ENCODE results near the gene ACSM3.
"Not testable (repeated sequence)": the region's sequence is repeated elsewhere in the genome, so short reads cannot be mapped to it uniquely, and the experiment has no call there.

ACSM3 gene

GRCh38 chr16:20763461-20764232 lies at the start of gene ACSM3:
ACSM3 (plus strand) TSS chr16:20764014; CDS start chr16:20770035, 6,021 bp downstream.
- no peak for DNase-seq

GRCh38 chr16:20717718-20718117 lies 46.1 kb upstream of the ACSM3 start:
- DNase-seq: not testable (repeated sequence)

GRCh38 chr16:20720251-20720650 lies 43.6 kb upstream of the ACSM3 start:
- DNase-seq: no peak

- no peak for DNase-seq
These were observed 37.2 kb upstream of the ACSM3 start for GRCh38 chr16:20726661-20727060.

GRCh38 chr16:20727181-20727580 lies 36.6 kb upstream of the ACSM3 start:
- DNase-seq: no peak

GRCh38 chr16:20729141-20729540 lies 34.7 kb upstream of the ACSM3 start:
- no peak for DNase-seq

GRCh38 chr16:20734056-20734455 lies 29.8 kb upstream of the ACSM3 start:
- no peak for DNase-seq

GRCh38 chr16:20734782-20735181 lies 29.0 kb upstream of the ACSM3 start:
- no peak for DNase-seq

- DNase-seq: no peak
These were observed 28.3 kb upstream of the ACSM3 start for GRCh38 chr16:20735490-20735889.

- DNase-seq: no peak
These were observed 23.6 kb upstream of the ACSM3 start for GRCh38 chr16:20740007-20740883.

GRCh38 chr16:20740901-20741521 lies 22.8 kb upstream of the ACSM3 start:
- DNase-seq: peak; percentile 73

GRCh38 chr16:20741554-20742285 lies 22.1 kb upstream of the ACSM3 start, which contains the start of gene THUMPD1:
THUMPD1 (minus strand) TSS chr16:20741818; CDS start chr16:20741739, 79 bp downstream.
- DNase-seq: peak; percentile 91

GRCh38 chr16:20743591-20743990 lies 20.2 kb upstream of the ACSM3 start:
- no peak for DNase-seq

GRCh38 chr16:20744922-20745440 lies 18.8 kb upstream of the ACSM3 start:
- no peak for DNase-seq

- DNase-seq: no peak
These were observed 17.4 kb upstream of the ACSM3 start for GRCh38 chr16:20746461-20746860.

GRCh38 chr16:20747030-20747816 lies 16.6 kb upstream of the ACSM3 start:
- DNase-seq: no peak

GRCh38 chr16:20749474-20749873 lies 14.3 kb upstream of the ACSM3 start:
- DNase-seq: no peak

- no peak for DNase-seq
These were observed 13.3 kb upstream of the ACSM3 start for GRCh38 chr16:20750558-20750957.

GRCh38 chr16:20753727-20754126 lies 10.1 kb upstream of the ACSM3 start:
- no peak for DNase-seq

GRCh38 chr16:20755238-20755637 lies 8.6 kb upstream of the ACSM3 start:
- DNase-seq: no peak

- not testable (repeated sequence) for DNase-seq
These were observed 8.0 kb upstream of the ACSM3 start for GRCh38 chr16:20755799-20756198.

- no peak for DNase-seq
These were observed 3.5 kb upstream of the ACSM3 start for GRCh38 chr16:20760346-20760745.
